Measurements from ENCODE around the gene TMEM37.

The TMEM37 gene

DNA sequence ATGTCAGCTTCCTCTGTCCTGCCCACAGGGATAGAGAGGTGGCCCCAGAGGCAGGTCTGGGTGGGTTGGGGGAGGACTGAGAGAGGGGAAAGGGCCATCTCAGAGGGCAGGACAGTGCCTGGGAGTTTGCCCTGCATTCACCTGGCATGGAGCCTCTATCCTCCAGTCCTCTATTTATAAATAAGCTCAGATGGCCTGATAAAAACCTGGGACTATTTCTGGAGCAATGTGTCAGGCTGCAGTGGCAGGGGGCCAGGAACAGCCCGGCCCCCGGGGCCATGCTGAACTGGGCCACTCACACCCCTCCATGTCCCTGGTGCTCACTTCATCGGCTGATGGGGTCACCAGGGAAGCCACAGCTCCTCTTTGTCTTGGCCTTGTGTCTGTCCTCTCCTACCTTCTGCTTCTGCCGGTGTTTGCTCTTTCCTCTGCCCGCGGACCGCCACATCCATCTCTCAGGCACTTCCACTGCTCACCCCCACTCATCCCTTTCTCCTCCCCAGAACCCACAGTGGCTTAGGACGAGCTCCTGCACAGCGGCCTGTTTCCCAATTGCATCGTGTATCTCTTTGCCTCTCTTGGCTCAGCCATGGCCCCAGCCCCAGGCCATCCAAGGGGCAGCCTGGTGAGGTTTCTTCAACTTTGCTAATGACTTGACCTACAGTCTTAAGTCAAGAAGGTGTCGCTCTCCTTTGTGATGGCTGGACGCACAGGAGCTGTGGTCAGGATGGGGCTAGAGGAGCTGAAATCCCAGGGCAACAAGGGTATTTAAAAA, 53.9 kb downstream of the TMEM37 start:
- Histone ChIP-seq H3K4me3 (ENCODE audit: low read length) (no peak overlapping the region), H3K27me3 (ENCODE audit: insufficient read depth, low read length) (peaks cover 9% of the 10 kb centered on the region), H2AFZ (ENCODE audit: low read depth, low read length) (no peak overlapping the region), H3K4me1 (ENCODE audit: insufficient read depth, low read length) (no peaks in the 10 kb centered on the region), H3K36me3 (ENCODE audit: insufficient read depth, low read length) (no peaks in the 10 kb centered on the region), H3K9me3 (ENCODE audit: low read length) (no peaks in the 10 kb centered on the region)

DNA sequence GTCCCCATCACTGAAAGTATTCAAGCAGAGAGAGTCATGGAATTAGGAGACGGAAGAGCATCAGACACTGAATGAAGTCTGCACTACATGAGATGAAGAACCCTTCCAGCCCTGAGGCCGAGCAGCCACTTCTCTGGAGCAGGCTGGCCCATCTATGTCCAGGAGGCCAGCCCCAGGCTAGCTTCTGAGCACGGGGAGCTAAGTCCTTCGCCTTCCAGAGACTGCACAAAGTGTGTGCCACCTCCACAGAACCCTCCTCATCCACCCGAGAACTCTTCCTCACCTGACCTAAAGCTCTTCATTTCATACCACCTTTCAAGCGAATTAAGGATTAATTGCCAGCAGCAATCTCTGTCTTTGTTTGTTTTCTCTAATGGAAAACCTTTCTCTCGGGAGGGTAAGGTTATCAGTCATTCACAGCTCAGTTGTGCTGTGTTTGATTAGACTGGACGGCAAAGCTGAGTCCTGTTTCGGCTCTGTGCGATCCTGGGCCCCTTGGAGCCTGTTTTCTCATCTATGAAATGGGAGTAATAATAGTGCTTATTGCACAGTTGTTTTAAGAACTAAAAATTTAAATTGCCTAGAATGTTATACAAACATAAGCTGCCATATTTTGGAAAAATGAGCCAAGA, 54.7 kb downstream of the TMEM37 start:
- no peaks in the 10 kb centered on the region for H3K9me3 ChIP-seq (ENCODE audit: low read length)
- no peak overlapping the region for H2AFZ ChIP-seq (ENCODE audit: low read depth, low read length)
- peaks cover 6% of the 10 kb centered on the region for H3K27me3 ChIP-seq (ENCODE audit: insufficient read depth, low read length)
- no peaks in the 10 kb centered on the region for H3K36me3 ChIP-seq (ENCODE audit: insufficient read depth, low read length)
- no peak overlapping the region for H3K4me3 ChIP-seq (ENCODE audit: low read length)
- H3K4me1 ChIP-seq (ENCODE audit: insufficient read depth, low read length): no peaks in the 10 kb centered on the region

DNA sequence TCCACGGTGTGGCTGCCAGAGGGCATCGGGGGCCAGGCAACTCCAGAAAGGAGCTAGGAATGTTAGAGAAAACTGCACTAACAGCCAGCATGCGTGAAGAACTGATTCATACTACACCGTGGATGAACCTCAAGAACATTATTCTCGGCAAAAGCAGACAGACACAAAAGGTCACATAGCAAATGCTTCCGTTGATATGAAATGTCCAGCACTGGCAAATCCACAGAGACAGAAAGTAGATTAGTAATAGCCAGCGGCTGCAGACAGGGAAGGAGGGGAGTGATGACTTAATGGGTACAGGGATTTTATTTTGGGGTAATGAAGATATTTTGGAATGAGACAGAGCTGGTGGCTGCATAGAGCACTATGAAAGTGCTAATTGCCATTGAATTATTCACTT, 55.2 kb downstream of the TMEM37 start:
- no peaks in the 10 kb centered on the region for H3K9me3 ChIP-seq (ENCODE audit: low read length)
- H3K4me1 ChIP-seq (ENCODE audit: insufficient read depth, low read length): peaks cover 3% of the 10 kb centered on the region
- H3K4me3 ChIP-seq (ENCODE audit: low read length): no peak overlapping the region
- no peak overlapping the region for H2AFZ ChIP-seq (ENCODE audit: low read depth, low read length)
- H3K36me3 ChIP-seq (ENCODE audit: insufficient read depth, low read length): no peaks in the 10 kb centered on the region
- peaks cover 6% of the 10 kb centered on the region for H3K27me3 ChIP-seq (ENCODE audit: insufficient read depth, low read length)

DNA sequence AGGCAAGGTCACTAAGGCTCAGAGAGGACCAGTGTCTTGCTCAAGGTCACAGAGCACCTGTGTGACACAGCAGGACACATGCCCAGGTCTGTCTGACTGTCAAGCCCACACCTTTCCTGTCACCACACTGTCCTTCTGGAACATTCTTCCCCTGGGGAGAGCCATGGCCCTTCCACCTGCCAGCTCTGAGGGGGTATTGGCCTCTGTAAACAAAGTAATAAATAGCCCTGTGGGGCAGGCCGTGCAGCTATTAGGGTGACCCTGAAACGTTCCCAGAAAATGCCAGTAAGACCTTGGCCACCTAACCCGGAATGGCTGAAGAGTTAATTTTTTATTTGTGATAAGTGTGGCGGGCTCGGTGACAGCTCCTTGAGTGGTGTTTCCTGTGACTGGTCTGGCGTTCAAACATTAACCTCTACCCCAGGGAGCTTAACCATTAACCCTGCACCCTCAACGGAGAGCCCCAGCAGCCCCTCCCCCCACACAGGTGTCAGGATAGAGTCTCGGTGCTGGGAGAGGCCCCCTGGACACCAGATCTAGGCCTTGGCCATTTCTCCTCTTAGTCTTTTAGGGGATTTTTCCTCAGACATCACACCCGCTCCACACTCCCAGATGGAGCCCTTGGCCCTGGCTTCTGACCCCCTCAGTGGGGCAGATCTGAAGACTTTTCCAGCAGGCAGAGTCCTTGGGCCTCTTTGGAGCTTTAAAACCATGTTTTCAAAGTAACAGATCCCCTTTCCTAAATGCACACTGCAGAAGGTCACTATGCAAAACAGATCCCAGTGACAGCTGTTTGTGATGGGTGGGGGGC, 56.0 kb downstream of the TMEM37 start:
- Histone ChIP-seq H3K27me3 (ENCODE audit: insufficient read depth, low read length) (peaks cover 6% of the 10 kb centered on the region), H3K9me3 (ENCODE audit: low read length) (no peaks in the 10 kb centered on the region), H2AFZ (ENCODE audit: low read depth, low read length) (no peak overlapping the region), H3K36me3 (ENCODE audit: insufficient read depth, low read length) (no peaks in the 10 kb centered on the region), H3K4me3 (ENCODE audit: low read length) (no peak overlapping the region), H3K4me1 (ENCODE audit: insufficient read depth, low read length) (peaks cover 8% of the 10 kb centered on the region)
